ENCODE measurements around the gene SRSF4. TPM values are rescaled to one million over a fixed set of nuclear protein-coding genes. Genes with fewer than 3 reads are reported as not detected.
"Not testable (repeated sequence)": the region's sequence is repeated elsewhere in the genome, so short reads cannot be mapped to it uniquely, and the experiment has no call there.

Gene SRSF4
- total and polyA plus RNA-seq, 4 experiments from 2014 or later, result 60.2 to 104 (median 85.1) TPM

GRCh38 chr1:29223521-29223920 is 41.8 kb upstream of the SRSF4 start:
- intact Hi-C loops (cut with micrococcal nuclease), result no loop called here
- no peak for DNase-seq
- H3K9me3 ChIP-seq (ENCODE audit: control insufficient read depth in 1 of 2, low read length in 2 of 2), result no peaks in the 10 kb centered on the region
- CTCF ChIA-PET (ENCODE audit: partially characterized antibody), result no interaction called here
- POLR2A ChIA-PET (ENCODE audit: partially characterized antibody), result no interaction called here
- Mint-ChIP-seq H3K9me3 (no peaks in the 10 kb centered on the region), H3K27ac (no peak overlapping the region), H3K36me3 (peaks cover 0 to 7% of the 10 kb centered on the region in 2 donors), H3K4me3 (no peak overlapping the region), H3K27me3 (no peaks in the 10 kb centered on the region), H3K4me1 (peaks cover 0 to 1% (median 0%) of the 10 kb centered on the region in 4 donors)
- no peaks in the 10 kb centered on the region for H3K27me3 ChIP-seq (ENCODE audit: insufficient read depth, low read length)
- no peak overlapping the region for H3K4me3 ChIP-seq (ENCODE audit: low read length in 2 of 2)
- H3K27ac ChIP-seq (ENCODE audit: low read depth, low read length), result no peak overlapping the region
- no peaks in the 10 kb centered on the region for H3K36me3 ChIP-seq (ENCODE audit: insufficient read depth, low read length)
- no peaks in the 10 kb centered on the region for H3K4me1 ChIP-seq (ENCODE audit: insufficient read depth, low read length)

GRCh38 chr1:29222686-29223085 is 41.0 kb upstream of the SRSF4 start:
- Mint-ChIP-seq H3K4me3 (no peak overlapping the region), H3K4me1 (peaks cover 0 to 1% (median 0%) of the 10 kb centered on the region in 4 donors), H3K27ac (no peak overlapping the region), H3K27me3 (no peaks in the 10 kb centered on the region), H3K9me3 (no peaks in the 10 kb centered on the region), H3K36me3 (peaks cover 0 to 7% of the 10 kb centered on the region in 2 donors)
- Histone ChIP-seq H3K4me3 (ENCODE audit: low read length in 2 of 2) (no peak overlapping the region), H3K36me3 (ENCODE audit: insufficient read depth, low read length) (no peaks in the 10 kb centered on the region), H3K27me3 (ENCODE audit: insufficient read depth, low read length) (no peaks in the 10 kb centered on the region), H3K9me3 (ENCODE audit: control insufficient read depth in 1 of 2, low read length in 2 of 2) (no peaks in the 10 kb centered on the region), H3K27ac (ENCODE audit: low read depth, low read length) (no peak overlapping the region), H3K4me1 (ENCODE audit: insufficient read depth, low read length) (no peaks in the 10 kb centered on the region)
- DNase-seq, result no peak
- CTCF ChIA-PET (ENCODE audit: partially characterized antibody), result no interaction called here
- intact Hi-C loops (cut with micrococcal nuclease), result no loop called here
- POLR2A ChIA-PET (ENCODE audit: partially characterized antibody), result no interaction called here

GRCh38 chr1:29222260-29222659 is 40.6 kb upstream of the SRSF4 start:
- H3K9me3 Mint-ChIP-seq; H3K27ac ChIP-seq (ENCODE audit: low read depth, low read length); H3K36me3 Mint-ChIP-seq; H3K4me3 ChIP-seq (ENCODE audit: low read length in 2 of 2); H3K27me3 ChIP-seq (ENCODE audit: insufficient read depth, low read length); CTCF ChIA-PET (ENCODE audit: partially characterized antibody); H3K36me3 ChIP-seq (ENCODE audit: insufficient read depth, low read length); H3K9me3 ChIP-seq (ENCODE audit: control insufficient read depth in 1 of 2, low read length in 2 of 2); POLR2A ChIA-PET (ENCODE audit: partially characterized antibody); H3K4me1 Mint-ChIP-seq; intact Hi-C loops (cut with micrococcal nuclease); H3K27ac Mint-ChIP-seq; H3K4me1 ChIP-seq (ENCODE audit: insufficient read depth, low read length); H3K27me3 Mint-ChIP-seq; H3K4me3 Mint-ChIP-seq; DNase-seq: not testable (repeated sequence)

DNA sequence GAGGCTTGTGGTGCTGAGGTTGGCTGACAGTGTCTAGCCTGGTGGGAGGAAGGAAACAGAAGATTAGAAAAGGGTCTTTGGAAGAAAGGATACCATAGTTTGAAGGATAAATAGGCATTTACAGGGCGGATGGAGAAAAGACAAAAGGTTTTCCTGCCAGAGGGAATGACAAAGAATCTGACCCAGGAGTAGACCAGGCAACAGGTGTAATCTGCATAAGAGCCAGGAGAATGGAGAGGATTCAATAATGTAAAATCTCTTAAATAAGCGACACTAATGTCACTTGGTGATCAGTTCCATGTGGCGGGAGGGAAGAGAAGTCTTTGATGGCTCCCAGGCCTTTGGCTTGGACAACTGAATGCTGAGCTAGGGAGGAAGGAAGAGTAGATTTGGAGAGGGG is 39.6 kb upstream of the SRSF4 start:
- H3K27ac ChIP-seq (ENCODE audit: low read depth, low read length), result no peak overlapping the region
- H3K27me3 ChIP-seq (ENCODE audit: insufficient read depth, low read length), result no peaks in the 10 kb centered on the region
- Mint-ChIP-seq H3K4me1 (peaks cover 0 to 1% (median 0%) of the 10 kb centered on the region in 4 donors), H3K36me3 (peaks cover 4 to 10% of the 10 kb centered on the region in 2 donors), H3K27ac (peak overlapping the region in 1 of 7 donors; percentile 19), H3K9me3 (no peaks in the 10 kb centered on the region), H3K27me3 (no peaks in the 10 kb centered on the region), H3K4me3 (no peak overlapping the region)
- CTCF ChIA-PET (ENCODE audit: partially characterized antibody), result no interaction called here
- H3K4me3 ChIP-seq (ENCODE audit: low read length in 2 of 2), result no peak overlapping the region
- no peaks in the 10 kb centered on the region for H3K4me1 ChIP-seq (ENCODE audit: insufficient read depth, low read length)
- no peaks in the 10 kb centered on the region for H3K9me3 ChIP-seq (ENCODE audit: control insufficient read depth in 1 of 2, low read length in 2 of 2)
- H3K36me3 ChIP-seq (ENCODE audit: insufficient read depth, low read length), result no peaks in the 10 kb centered on the region
- DNase-seq, result no peak
- POLR2A ChIA-PET (ENCODE audit: partially characterized antibody), result no interaction called here
- intact Hi-C loops (cut with micrococcal nuclease), result no loop called here

- peaks cover 22 to 25% of the 10 kb centered on the region in 2 donors for H3K36me3 Mint-ChIP-seq
- no peaks in the 10 kb centered on the region for H3K36me3 ChIP-seq (ENCODE audit: insufficient read depth, low read length)
- H3K27me3 ChIP-seq (ENCODE audit: insufficient read depth, low read length), result no peaks in the 10 kb centered on the region
- no peak overlapping the region for H3K27ac ChIP-seq (ENCODE audit: low read depth, low read length)
- H3K27me3 Mint-ChIP-seq, result no peaks in the 10 kb centered on the region
- H3K9me3 Mint-ChIP-seq, result no peaks in the 10 kb centered on the region
- no peaks in the 10 kb centered on the region for H3K4me1 ChIP-seq (ENCODE audit: insufficient read depth, low read length)
- intact Hi-C loops (cut with micrococcal nuclease), result no loop called here
- ChIA-PET POLR2A (ENCODE audit: partially characterized antibody) (no interaction called here), CTCF (ENCODE audit: partially characterized antibody) (interaction anchor here (1.4 kb wide), 1 partner anchor 16 kb away, joined by 4 read pairs; no protein-coding TSS in a partner anchor)
- no peak overlapping the region for H3K4me3 ChIP-seq (ENCODE audit: low read length in 2 of 2)
- DNase-seq, result no peak
- no peak overlapping the region for H3K27ac Mint-ChIP-seq
- H3K4me3 Mint-ChIP-seq, result no peak overlapping the region
- H3K9me3 ChIP-seq (ENCODE audit: control insufficient read depth in 1 of 2, low read length in 2 of 2), result no peaks in the 10 kb centered on the region
- peaks cover 0 to 2% (median 0%) of the 10 kb centered on the region in 4 donors for H3K4me1 Mint-ChIP-seq
Measured at GRCh38 chr1:29218223-29218622, 36.5 kb upstream of the SRSF4 start.

DNA sequence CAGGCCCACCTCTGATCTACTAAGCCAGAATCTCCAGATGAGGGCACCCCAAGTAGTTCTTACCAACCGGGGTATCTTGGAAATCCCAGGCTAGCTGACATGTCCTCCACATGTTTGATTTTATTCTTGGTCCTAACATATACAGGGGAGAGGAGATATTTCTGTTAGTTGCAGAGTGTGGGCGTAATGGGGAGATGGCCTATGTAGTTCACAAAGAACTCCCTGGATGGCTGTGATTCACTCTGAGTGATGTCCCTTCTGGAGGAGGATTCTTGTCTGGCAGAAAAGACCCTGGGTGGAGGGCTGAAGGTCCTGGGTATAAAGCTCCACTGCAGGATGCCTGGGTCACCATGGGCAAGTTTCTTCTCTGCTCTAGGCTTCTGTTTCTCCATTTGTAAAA is 35.9 kb upstream of the SRSF4 start:
- Histone ChIP-seq H3K36me3 (ENCODE audit: insufficient read depth, low read length) (no peaks in the 10 kb centered on the region), H3K27ac (ENCODE audit: low read depth, low read length) (no peak overlapping the region), H3K27me3 (ENCODE audit: insufficient read depth, low read length) (no peaks in the 10 kb centered on the region), H3K9me3 (ENCODE audit: control insufficient read depth in 1 of 2, low read length in 2 of 2) (no peaks in the 10 kb centered on the region), H3K4me1 (ENCODE audit: insufficient read depth, low read length) (no peaks in the 10 kb centered on the region), H3K4me3 (ENCODE audit: low read length in 2 of 2) (no peak overlapping the region)
- no peaks in the 10 kb centered on the region for H3K9me3 Mint-ChIP-seq
- ChIA-PET CTCF (ENCODE audit: partially characterized antibody) (interaction anchor here (1.4 kb wide), 1 partner anchor 16 kb away, joined by 4 read pairs; no protein-coding TSS in a partner anchor), POLR2A (ENCODE audit: partially characterized antibody) (no interaction called here)
- H3K27ac Mint-ChIP-seq, result no peak overlapping the region
- peaks cover 0 to 2% (median 0%) of the 10 kb centered on the region in 4 donors for H3K4me1 Mint-ChIP-seq
- DNase-seq, result no peak
- peaks cover 26 to 31% of the 10 kb centered on the region in 2 donors for H3K36me3 Mint-ChIP-seq
- H3K27me3 Mint-ChIP-seq, result no peaks in the 10 kb centered on the region
- intact Hi-C loops (cut with micrococcal nuclease), result no loop called here
- no peak overlapping the region for H3K4me3 Mint-ChIP-seq

GRCh38 chr1:29213055-29213454 is 31.4 kb upstream of the SRSF4 start:
- H3K27ac Mint-ChIP-seq, result peak overlapping the region in 1 of 7 donors; percentile 80
- no peaks in the 10 kb centered on the region for H3K27me3 ChIP-seq (ENCODE audit: insufficient read depth, low read length)
- DNase-seq, result no peak
- H3K27me3 Mint-ChIP-seq, result no peaks in the 10 kb centered on the region
- no peak overlapping the region for H3K4me3 ChIP-seq (ENCODE audit: low read length in 2 of 2)
- intact Hi-C loops (cut with micrococcal nuclease), result no loop called here
- H3K9me3 Mint-ChIP-seq, result no peaks in the 10 kb centered on the region
- H3K36me3 Mint-ChIP-seq, result peaks cover 29 to 52% of the 10 kb centered on the region in 2 donors
- H3K4me3 Mint-ChIP-seq, result no peak overlapping the region
- H3K27ac ChIP-seq (ENCODE audit: low read depth, low read length), result no peak overlapping the region
- ChIA-PET POLR2A (ENCODE audit: partially characterized antibody) (no interaction called here), CTCF (ENCODE audit: partially characterized antibody) (no interaction called here)
- H3K9me3 ChIP-seq (ENCODE audit: control insufficient read depth in 1 of 2, low read length in 2 of 2), result no peaks in the 10 kb centered on the region
- H3K4me1 Mint-ChIP-seq, result peaks cover 0 to 1% (median 0%) of the 10 kb centered on the region in 4 donors
- H3K4me1 ChIP-seq (ENCODE audit: insufficient read depth, low read length), result no peaks in the 10 kb centered on the region
- H3K36me3 ChIP-seq (ENCODE audit: insufficient read depth, low read length), result no peaks in the 10 kb centered on the region

All from CD4-positive, alpha-beta memory T cell (primary cell).